SJCRH30 (cell line): Measurements from ENCODE around the gene HERC4. TPM values are rescaled to one million over a fixed set of nuclear protein-coding genes. Genes with fewer than 3 reads are reported as not detected.
"Not testable (repeated sequence)": the region's sequence is repeated elsewhere in the genome, so short reads cannot be mapped to it uniquely, and the experiment has no call there.

Source experiments
- DNase-seq, 2 experiments: peaks; one replicate each; pipeline ENCODE4 v3.0.0-alpha.2; 2015 to 2020
- H3K27ac ChIP-seq: fragments of 250-450 bp; sonication (Bioruptor Pico); 2 replicates; pipeline ENCODE4 v1.5.1; 2020; ENCODE audit warnings: mild to moderate bottlenecking, moderate library complexity
- H3K27me3 ChIP-seq: fragments of 250-450 bp; sonication (Bioruptor Pico); 2 replicates; pipeline ENCODE4 v1.5.1; 2020; ENCODE audit warnings: mild to moderate bottlenecking, moderate library complexity
- H3K36me3 ChIP-seq: fragments of 250-450 bp; sonication (Bioruptor Pico); 2 replicates; pipeline ENCODE4 v1.5.1; 2020; ENCODE audit warnings: mild to moderate bottlenecking, moderate library complexity
- H3K4me1 ChIP-seq: fragments of 250-450 bp; sonication (Bioruptor Pico); 2 replicates; pipeline ENCODE4 v1.5.1; 2020; ENCODE audit warnings: mild to moderate bottlenecking, moderate library complexity
- H3K4me3 ChIP-seq: fragments of 250-450 bp; sonication (Bioruptor Pico); 2 replicates; pipeline ENCODE4 v1.5.1; 2020; ENCODE audit warnings: mild to moderate bottlenecking, moderate library complexity
- H3K9me3 ChIP-seq: fragments of 250-450 bp; sonication (Bioruptor Pico); replicated peaks from 2 replicates; pipeline ENCODE4 v1.5.1; 2020; ENCODE audit warnings: mild to moderate bottlenecking, moderate library complexity
- total RNA-seq: library from RNA; depleted of rRNA; stranded (reverse); fragments of >200 nt; shearing (Covaris generic); gene quantifications from 2 replicates; pipeline ENCODE4 v1.2.3, GENCODE V29; 2014

The HERC4 gene
- total RNA-seq, 1 experiment from 2014 or later = 19.3 TPM

GRCh38 chr10:68047554-68048327 is 27.3 kb downstream of the HERC4 start:
- DNase-seq = no peak
- Histone ChIP-seq H3K4me3 (no peak overlapping the region), H3K27ac (no peak overlapping the region), H3K36me3 (no peaks in the 10 kb centered on the region), H3K4me1 (no peaks in the 10 kb centered on the region), H3K27me3 (no peaks in the 10 kb centered on the region), H3K9me3 (no peaks in the 10 kb centered on the region)

- Histone ChIP-seq H3K4me1 (no peaks in the 10 kb centered on the region), H3K9me3 (no peaks in the 10 kb centered on the region), H3K4me3 (no peak overlapping the region), H3K27ac (no peak overlapping the region), H3K36me3 (no peaks in the 10 kb centered on the region), H3K27me3 (no peaks in the 10 kb centered on the region)
- no peak for DNase-seq
Measured at GRCh38 chr10:68047122-68047521, 28.0 kb downstream of the HERC4 start.

GRCh38 chr10:68046642-68047041 is 28.4 kb downstream of the HERC4 start:
- DNase-seq = no peak
- no peaks in the 10 kb centered on the region for H3K4me1 ChIP-seq

GRCh38 chr10:68043030-68043429 is 32.1 kb downstream of the HERC4 start:
- Histone ChIP-seq H3K9me3 (no peaks in the 10 kb centered on the region), H3K27me3 (no peaks in the 10 kb centered on the region), H3K4me1 (no peaks in the 10 kb centered on the region), H3K27ac (no peak overlapping the region), H3K4me3 (no peak overlapping the region), H3K36me3 (no peaks in the 10 kb centered on the region)
- DNase-seq = no peak

More at GRCh38 chr10:68046642-68047041, 28.4 kb downstream of the HERC4 start:
- Histone ChIP-seq H3K36me3 (no peaks in the 10 kb centered on the region), H3K9me3 (no peaks in the 10 kb centered on the region), H3K27me3 (no peaks in the 10 kb centered on the region), H3K27ac (no peak overlapping the region), H3K4me3 (no peak overlapping the region)

GRCh38 chr10:68032113-68032512 is 43.0 kb downstream of the HERC4 start:
- H3K9me3 ChIP-seq = no peaks in the 10 kb centered on the region
- no peak overlapping the region for H3K4me3 ChIP-seq
- H3K27me3 ChIP-seq = no peaks in the 10 kb centered on the region
- H3K4me1 ChIP-seq = no peaks in the 10 kb centered on the region
- no peak for DNase-seq
- H3K36me3 ChIP-seq = no peaks in the 10 kb centered on the region; the same call in 1 of the 2 replicates
- no peak overlapping the region for H3K27ac ChIP-seq

- no peaks in the 10 kb centered on the region for H3K4me1 ChIP-seq
- no peak overlapping the region for H3K27ac ChIP-seq
- no peaks in the 10 kb centered on the region; the same call in 1 of the 2 replicates for H3K36me3 ChIP-seq
- no peaks in the 10 kb centered on the region for H3K9me3 ChIP-seq
- no peak for DNase-seq
- H3K4me3 ChIP-seq = no peak overlapping the region
- no peaks in the 10 kb centered on the region for H3K27me3 ChIP-seq
Measured at GRCh38 chr10:68027429-68027828, 47.7 kb downstream of the HERC4 start.

- H3K4me3 ChIP-seq = no peak overlapping the region
- no peaks in the 10 kb centered on the region for H3K9me3 ChIP-seq
- no peak overlapping the region for H3K27ac ChIP-seq
- no peak for DNase-seq
- no peaks in the 10 kb centered on the region for H3K4me1 ChIP-seq
- no peaks in the 10 kb centered on the region; the same call in 1 of the 2 replicates for H3K36me3 ChIP-seq
- no peaks in the 10 kb centered on the region for H3K27me3 ChIP-seq
Measured at GRCh38 chr10:68023292-68023691, 51.8 kb downstream of the HERC4 start.

GRCh38 chr10:68022324-68022723 is 52.8 kb downstream of the HERC4 start:
- not testable (repeated sequence) for H3K4me3 ChIP-seq, H3K9me3 ChIP-seq, H3K27ac ChIP-seq, H3K4me1 ChIP-seq, H3K36me3 ChIP-seq, H3K27me3 ChIP-seq, DNase-seq

GRCh38 chr10:68016519-68016918 is 58.6 kb downstream of the HERC4 start:
- DNase-seq, H3K4me1 ChIP-seq, H3K36me3 ChIP-seq, H3K27ac ChIP-seq, H3K9me3 ChIP-seq, H3K4me3 ChIP-seq, H3K27me3 ChIP-seq: not testable (repeated sequence)

GRCh38 chr10:68010426-68010940 is 64.6 kb downstream of the HERC4 start:
- no peaks in the 10 kb centered on the region for H3K27me3 ChIP-seq
- H3K4me1 ChIP-seq = no peaks in the 10 kb centered on the region
- no peak overlapping the region for H3K27ac ChIP-seq
- no peaks in the 10 kb centered on the region; the same call in 1 of the 2 replicates for H3K36me3 ChIP-seq
- H3K9me3 ChIP-seq = no peaks in the 10 kb centered on the region
- DNase-seq = no peak
- H3K4me3 ChIP-seq = no peak overlapping the region

GRCh38 chr10:68007356-68007755 is 67.7 kb downstream of the HERC4 start:
- Histone ChIP-seq H3K36me3 (no peaks in the 10 kb centered on the region; the same call in 1 of the 2 replicates), H3K4me3 (no peak overlapping the region), H3K27me3 (no peaks in the 10 kb centered on the region), H3K4me1 (no peaks in the 10 kb centered on the region), H3K27ac (no peak overlapping the region), H3K9me3 (no peaks in the 10 kb centered on the region)
- no peak for DNase-seq

GRCh38 chr10:68001539-68001938 is 73.5 kb downstream of the HERC4 start:
- Histone ChIP-seq H3K27me3 (no peaks in the 10 kb centered on the region), H3K27ac (no peak overlapping the region), H3K4me3 (no peak overlapping the region), H3K4me1 (no peaks in the 10 kb centered on the region), H3K36me3 (no peaks in the 10 kb centered on the region; the same call in 1 of the 2 replicates), H3K9me3 (no peaks in the 10 kb centered on the region)
- no peak for DNase-seq

- H3K36me3 ChIP-seq = no peaks in the 10 kb centered on the region; the same call in 1 of the 2 replicates
- no peak overlapping the region for H3K27ac ChIP-seq
Measured at GRCh38 chr10:68001000-68001399, 74.1 kb downstream of the HERC4 start.

GRCh38 chr10:67990093-67990492 is 85.0 kb downstream of the HERC4 start:
- no peak for DNase-seq
- no peaks in the 10 kb centered on the region for H3K9me3 ChIP-seq
- no peaks in the 10 kb centered on the region for H3K27me3 ChIP-seq
- 0 out of 2 replicates have a peak, but pooled peaks cover 3% of the 10 kb centered on the region for H3K36me3 ChIP-seq
- no peak overlapping the region for H3K27ac ChIP-seq
- no peaks in the 10 kb centered on the region for H3K4me1 ChIP-seq
- no peak overlapping the region for H3K4me3 ChIP-seq

More at GRCh38 chr10:68001000-68001399, 74.1 kb downstream of the HERC4 start:
- Histone ChIP-seq H3K27me3 (no peaks in the 10 kb centered on the region), H3K9me3 (no peaks in the 10 kb centered on the region), H3K4me3 (no peak overlapping the region), H3K4me1 (no peaks in the 10 kb centered on the region)
- DNase-seq = no peak

GRCh38 chr10:67988606-67989005 is 86.5 kb downstream of the HERC4 start:
- Histone ChIP-seq H3K27ac (no peak overlapping the region), H3K36me3 (0 out of 2 replicates have a peak, but pooled peaks cover 3% of the 10 kb centered on the region), H3K4me1 (no peaks in the 10 kb centered on the region), H3K27me3 (no peaks in the 10 kb centered on the region), H3K4me3 (no peak overlapping the region), H3K9me3 (no peaks in the 10 kb centered on the region)
- DNase-seq = no peak

GRCh38 chr10:67982603-67983002 is 92.5 kb downstream of the HERC4 start:
- not testable (repeated sequence) for H3K36me3 ChIP-seq, H3K9me3 ChIP-seq, H3K27ac ChIP-seq, H3K27me3 ChIP-seq, H3K4me3 ChIP-seq, DNase-seq, H3K4me1 ChIP-seq
